Subcutaneous preadipocyte (primary cell): Measurements from ENCODE around the gene PITRM1. TPM values are rescaled to one million over a fixed set of nuclear protein-coding genes. Genes with fewer than 3 reads are reported as not detected.

ENCODE experiments used
- total RNA-seq: library from RNA; depleted of rRNA; stranded (reverse); fragments of >200 nt; gene quantifications from 2 replicates; pipeline ENCODE4 v1.2.3, GENCODE V29; 2012

PITRM1 gene
- 122 and 123 TPM in 2 replicates for total RNA-seq

GRCh38 chr10:3172446-3173170, at the start of gene PITRM1:
Gene PITRM1, minus strand, starts transcription at chr10:3172782. Its CDS starts 10 bp downstream, at chr10:3172772.

Other genes with a start within 250 kb of the PITRM1 start
- 122 and 201 TPM in 2 replicates for gene PFKP, start 105.2 kb downstream of the PITRM1 start, total RNA-seq